ENCODE results near the gene COL5A3. TPM values are rescaled to one million over a fixed set of nuclear protein-coding genes. Genes with fewer than 3 reads are reported as not detected.

COL5A3 gene
- total and polyA plus RNA-seq, 7 donors, result 3.7 to 10.6 (median 8.5) TPM

GRCh38 chr19:9991425-9992191 is 18.7 kb downstream of the COL5A3 start:
- no peaks in the 10 kb centered on the region for H3K36me3 ChIP-seq (ENCODE audit: insufficient read depth in 1 of 2, low read depth in 1 of 2)
- DNase-seq, result no peak

GRCh38 chr19:9989504-9989903 is 20.8 kb downstream of the COL5A3 start:
- DNase-seq, result no peak
- no peak for ATAC-seq
- intact Hi-C loops (cut with DNase I), result no loop called here
- TF ChIP-seq CTCF (IDR thresholded peaks at IDR 0.05), result no peak
- 90 to 98% (median 95%) methylated on average over 3 of the region's 3 CpGs for WGBS, 3 donors
- Histone ChIP-seq H3K4me3 (no peak overlapping the region), H3K9me3 (no peaks in the 10 kb centered on the region), H3K27me3 (ENCODE audit: insufficient read depth in 3 of 3, low read length in 2 of 3) (no peaks in the 10 kb centered on the region), H3K27ac (no peak overlapping the region), H3K4me1 (no peaks in the 10 kb centered on the region), H3K36me3 (ENCODE audit: insufficient read depth in 1 of 2, low read depth in 1 of 2) (no peaks in the 10 kb centered on the region)

More at GRCh38 chr19:9991425-9992191, 18.7 kb downstream of the COL5A3 start:
- H3K27me3 ChIP-seq (ENCODE audit: insufficient read depth in 3 of 3, low read length in 2 of 3), result no peaks in the 10 kb centered on the region
- no peak for ATAC-seq
- H3K27ac ChIP-seq, result no peak overlapping the region
- H3K4me3 ChIP-seq, result no peak overlapping the region
- TF ChIP-seq CTCF (IDR thresholded peaks at IDR 0.05), result no peak
- intact Hi-C loops (cut with DNase I), result no loop called here
- WGBS, 3 donors, result 74 to 80% (median 74%) methylated on average over 11 of the region's 11 CpGs
- no peaks in the 10 kb centered on the region for H3K4me1 ChIP-seq
- no peaks in the 10 kb centered on the region for H3K9me3 ChIP-seq

GRCh38 chr19:9986787-9987281 is 23.5 kb downstream of the COL5A3 start:
- Histone ChIP-seq H3K36me3 (ENCODE audit: insufficient read depth in 1 of 2, low read depth in 1 of 2) (no peaks in the 10 kb centered on the region), H3K4me3 (no peak overlapping the region), H3K9me3 (no peaks in the 10 kb centered on the region), H3K4me1 (no peaks in the 10 kb centered on the region), H3K27me3 (ENCODE audit: insufficient read depth in 3 of 3, low read length in 2 of 3) (no peaks in the 10 kb centered on the region), H3K27ac (no peak overlapping the region)
- peak; percentile 63 to 74 for DNase-seq
- ATAC-seq, result peak in 3 of 4 donors; percentile 67 to 81 (median 72)
- TF ChIP-seq CTCF (IDR thresholded peaks at IDR 0.05), result no peak
- intact Hi-C loops (cut with DNase I), result no loop called here
- 17 to 32% (median 25%) methylated on average over 8 of the region's 8 CpGs for WGBS, 3 donors

GRCh38 chr19:9981406-9982260 is 28.7 kb downstream of the COL5A3 start:
- Histone ChIP-seq H3K9me3 (no peaks in the 10 kb centered on the region), H3K27ac (no peak overlapping the region), H3K4me3 (no peak overlapping the region), H3K36me3 (ENCODE audit: insufficient read depth in 1 of 2, low read depth in 1 of 2) (peaks cover 0 to 5% of the 10 kb centered on the region in 2 donors), H3K27me3 (ENCODE audit: insufficient read depth in 3 of 3, low read length in 2 of 3) (no peaks in the 10 kb centered on the region), H3K4me1 (no peaks in the 10 kb centered on the region)
- DNase-seq (no peak), ATAC-seq (no peak)
- no peak for TF ChIP-seq CTCF (IDR thresholded peaks at IDR 0.05)
- intact Hi-C loops (cut with DNase I), result no loop called here
- WGBS, 3 donors, result 79 to 81% (median 80%) methylated on average over 8 of the region's 8 CpGs

Measured in psoas muscle (tissue), 8 donors.